ENCODE results near the gene PDK3. TPM values are rescaled to one million over a fixed set of nuclear protein-coding genes. Genes with fewer than 3 reads are reported as not detected.
A peak's percentile ranks its signal among the peaks of the same experiment; 100 is the strongest.

PDK3 gene
- total and polyA plus RNA-seq, 11 donors: 2.4 to 20.3 (median 14.6) TPM

DNA sequence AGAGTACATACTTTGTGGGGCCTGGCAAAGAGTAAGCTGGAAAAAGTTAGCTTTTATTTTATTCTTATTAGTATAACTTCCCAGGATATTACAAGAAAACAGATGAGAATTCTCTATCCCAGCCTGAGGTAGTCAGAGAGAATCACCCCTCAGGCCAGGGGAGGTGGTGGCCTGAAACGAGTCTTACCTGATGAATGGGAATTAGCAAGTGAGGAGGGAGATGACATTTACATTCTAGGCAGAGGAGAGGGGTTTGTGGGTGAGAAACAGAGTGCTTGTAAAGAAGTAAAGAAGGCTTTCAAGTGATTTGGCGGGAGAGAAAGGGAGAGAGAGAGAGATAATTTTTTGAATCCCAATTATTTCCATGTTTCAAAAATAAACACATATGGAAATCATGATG, 39.3 kb upstream of the PDK3 start:
- peaks cover 0 to 15% (median 0%) of the 10 kb centered on the region in 12 donors for H3K4me1 ChIP-seq
- no peak overlapping the region for H3K4me3 ChIP-seq
- 58 to 76% (median 70%) methylated on average over 2 of the region's 2 CpGs for WGBS, 4 donors
- H3K27ac ChIP-seq: peak overlapping the region in 1 of 12 donors; percentile 79
- ATAC-seq (no peak), DNase-seq (no peak)
- H3K36me3 ChIP-seq: no peaks in the 10 kb centered on the region
- no peaks in the 10 kb centered on the region for H3K27me3 ChIP-seq
- TF ChIP-seq, protein P1, sequence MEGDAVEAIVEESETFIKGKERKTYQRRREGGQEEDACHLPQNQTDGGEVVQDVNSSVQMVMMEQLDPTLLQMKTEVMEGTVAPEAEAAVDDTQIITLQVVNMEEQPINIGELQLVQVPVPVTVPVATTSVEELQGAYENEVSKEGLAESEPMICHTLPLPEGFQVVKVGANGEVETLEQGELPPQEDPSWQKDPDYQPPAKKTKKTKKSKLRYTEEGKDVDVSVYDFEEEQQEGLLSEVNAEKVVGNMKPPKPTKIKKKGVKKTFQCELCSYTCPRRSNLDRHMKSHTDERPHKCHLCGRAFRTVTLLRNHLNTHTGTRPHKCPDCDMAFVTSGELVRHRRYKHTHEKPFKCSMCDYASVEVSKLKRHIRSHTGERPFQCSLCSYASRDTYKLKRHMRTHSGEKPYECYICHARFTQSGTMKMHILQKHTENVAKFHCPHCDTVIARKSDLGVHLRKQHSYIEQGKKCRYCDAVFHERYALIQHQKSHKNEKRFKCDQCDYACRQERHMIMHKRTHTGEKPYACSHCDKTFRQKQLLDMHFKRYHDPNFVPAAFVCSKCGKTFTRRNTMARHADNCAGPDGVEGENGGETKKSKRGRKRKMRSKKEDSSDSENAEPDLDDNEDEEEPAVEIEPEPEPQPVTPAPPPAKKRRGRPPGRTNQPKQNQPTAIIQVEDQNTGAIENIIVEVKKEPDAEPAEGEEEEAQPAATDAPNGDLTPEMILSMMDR (IDR thresholded peaks at IDR 0.05): no peak
- TF ChIP-seq POLR2A (IDR thresholded peaks at IDR 0.05): no peak
- intact Hi-C loops (cut with DNase I): no loop called here
- H3K9me3 ChIP-seq: no peaks in the 10 kb centered on the region

DNA sequence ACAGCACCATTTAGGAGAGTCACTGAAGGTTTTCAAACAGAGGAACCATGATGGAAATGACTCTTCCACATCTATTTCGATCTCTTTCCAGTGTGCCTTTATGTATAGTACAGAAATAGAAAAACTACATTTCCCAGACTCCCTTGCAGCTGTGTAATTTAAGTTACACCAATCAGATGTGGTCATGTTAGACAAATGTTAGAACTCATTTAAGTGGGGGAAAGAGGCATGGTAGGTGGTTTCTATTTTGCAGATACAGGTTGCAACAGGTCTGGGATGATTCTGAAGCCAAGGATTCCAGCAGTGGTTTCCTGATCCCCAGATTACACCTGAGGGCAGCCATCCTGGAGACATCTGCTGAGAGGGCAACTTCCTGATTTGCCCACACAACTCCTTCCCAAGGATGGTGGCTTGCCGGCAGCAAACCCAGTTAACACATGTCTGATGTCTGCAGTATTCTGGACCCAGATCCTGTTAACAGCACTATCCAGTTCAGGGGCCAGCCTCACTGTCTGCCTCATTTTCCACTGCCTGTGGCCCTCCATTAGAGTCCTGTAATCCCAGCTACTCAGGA, 38.7 kb upstream of the PDK3 start:
- H3K36me3 ChIP-seq: no peaks in the 10 kb centered on the region
- H3K9me3 ChIP-seq: no peaks in the 10 kb centered on the region
- intact Hi-C loops (cut with DNase I): no loop called here
- ATAC-seq (no peak), DNase-seq (no peak)
- TF ChIP-seq, protein P1 (IDR thresholded peaks at IDR 0.05): no peak
- no peak for TF ChIP-seq POLR2A (IDR thresholded peaks at IDR 0.05)
- H3K27ac ChIP-seq: peak overlapping the region in 2 of 12 donors; percentile 19 to 79
- H3K27me3 ChIP-seq: peaks cover 0 to 6% (median 0%) of the 10 kb centered on the region in 9 donors
- WGBS, 4 donors: 64 to 81% (median 72%) methylated on average over 2 of the region's 2 CpGs
- no peak overlapping the region for H3K4me3 ChIP-seq
- H3K4me1 ChIP-seq: peaks cover 0 to 15% (median 0%) of the 10 kb centered on the region in 12 donors

DNA sequence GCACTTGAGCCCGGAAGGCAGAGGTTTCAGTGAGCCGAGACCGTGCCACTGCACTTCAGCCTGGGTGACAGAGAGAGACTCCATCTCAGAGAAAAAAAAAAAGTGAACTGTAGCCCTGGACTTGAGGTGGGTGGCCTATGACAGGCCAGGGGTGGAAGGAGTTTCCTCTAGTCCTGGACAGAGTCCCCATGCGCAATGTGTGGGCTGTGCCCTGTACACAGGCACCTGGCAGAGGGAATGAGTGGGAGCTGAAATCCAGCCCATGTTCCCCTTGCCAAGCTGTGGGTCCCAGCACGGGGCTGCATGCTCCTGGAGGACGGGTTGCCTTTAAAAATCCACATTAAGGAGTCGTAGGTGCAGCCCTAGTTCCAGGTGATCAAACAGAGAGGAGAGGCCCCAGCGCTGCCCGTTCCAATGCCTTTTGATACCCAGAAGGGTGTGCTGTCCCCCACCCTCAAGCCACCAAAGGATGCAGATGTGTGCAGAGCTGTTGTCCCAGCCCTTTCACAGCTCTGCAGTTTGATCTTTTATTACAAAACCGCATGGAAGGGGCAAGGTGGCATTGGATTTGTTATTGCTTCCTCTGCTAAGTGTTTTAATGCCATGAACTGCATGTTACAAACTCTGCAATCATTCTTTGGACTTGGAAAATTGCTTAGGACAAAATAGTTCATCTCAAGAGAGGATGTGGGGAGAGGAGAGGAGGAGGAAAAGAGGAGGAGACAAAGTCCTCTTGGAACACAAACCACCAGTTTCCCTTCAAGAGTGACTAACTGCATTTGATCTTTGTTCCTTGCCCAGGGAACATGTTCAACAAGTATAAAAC, 38.0 kb upstream of the PDK3 start:
- intact Hi-C loops (cut with DNase I): no loop called here

DNA sequence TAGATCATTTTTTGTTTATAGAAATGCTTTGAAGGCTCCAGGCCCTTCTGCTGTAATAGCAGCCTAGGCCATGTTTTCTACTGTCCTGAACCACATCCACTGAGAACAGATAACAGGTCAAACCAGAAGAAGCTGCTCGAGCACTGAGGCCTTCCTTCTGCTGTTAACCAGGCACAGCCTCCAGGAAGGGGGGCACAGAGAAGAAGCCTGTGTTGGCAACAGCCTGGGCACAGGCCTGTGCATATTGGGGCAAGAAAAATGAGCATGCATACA, 37.4 kb upstream of the PDK3 start:
- H3K4me3 ChIP-seq: no peak overlapping the region
- H3K27me3 ChIP-seq: peaks cover 0 to 8% (median 0%) of the 10 kb centered on the region in 9 donors
- H3K36me3 ChIP-seq: no peaks in the 10 kb centered on the region
- H3K9me3 ChIP-seq: no peaks in the 10 kb centered on the region
- intact Hi-C loops (cut with DNase I): no loop called here
- 46 to 81% (median 75%) methylated on average over 1 of the region's 1 CpG; no CpG with 5 or more reads in 1 of the 4 donors for WGBS, 4 donors
- TF ChIP-seq, protein P1 (IDR thresholded peaks at IDR 0.05): no peak
- TF ChIP-seq POLR2A (IDR thresholded peaks at IDR 0.05): no peak
- H3K4me1 ChIP-seq: peaks cover 0 to 15% (median 0%) of the 10 kb centered on the region in 12 donors
- DNase-seq: no peak
- ATAC-seq: peak in 2 of 4 donors; percentile 33 to 59
- H3K27ac ChIP-seq: peak overlapping the region in 5 of 12 donors; percentile 10 to 69 (median 40)

More for the DNA sequence above, 38.0 kb upstream of the PDK3 start:
- no peaks in the 10 kb centered on the region for H3K36me3 ChIP-seq
- no peak overlapping the region for H3K4me3 ChIP-seq
- peaks cover 0 to 15% (median 0%) of the 10 kb centered on the region in 12 donors for H3K4me1 ChIP-seq
- H3K9me3 ChIP-seq: no peaks in the 10 kb centered on the region
- WGBS, 4 donors: 73 to 95% (median 81%) methylated on average over 10 of the region's 10 CpGs
- H3K27me3 ChIP-seq: peaks cover 0 to 8% (median 0%) of the 10 kb centered on the region in 9 donors
- peak in 2 of 4 donors; percentile 36 to 49 for ATAC-seq
- TF ChIP-seq POLR2A (IDR thresholded peaks at IDR 0.05): no peak
- TF ChIP-seq, protein P1 (IDR thresholded peaks at IDR 0.05): no peak
- DNase-seq: no peak
- peak overlapping the region in 3 of 12 donors; percentile 13 to 79 (median 40) for H3K27ac ChIP-seq
